NCI-H2081 treated with DMSO at 0.1 percent for 48 hours (cell line): Measurements from ENCODE around the gene SPPL3.
"Not testable (repeated sequence)": the region's sequence is repeated elsewhere in the genome, so short reads cannot be mapped to it uniquely, and the experiment has no call there.

Experiments used
- DNase-seq: peaks from one replicate; lab custom pipeline; 2025; lab: John Stamatoyannopoulos, UW

SPPL3 gene

GRCh38 chr12:120920178-120920577, 16.0 kb upstream of the SPPL3 start:
- DNase-seq, result no peak

- DNase-seq, result no peak
Measured at GRCh38 chr12:120917748-120918147, 13.6 kb upstream of the SPPL3 start.

GRCh38 chr12:120916561-120916960, 12.4 kb upstream of the SPPL3 start:
- no peak for DNase-seq

GRCh38 chr12:120914794-120915193, 10.6 kb upstream of the SPPL3 start:
- no peak for DNase-seq

GRCh38 chr12:120909633-120910298, 5.6 kb upstream of the SPPL3 start:
- DNase-seq, result no peak

GRCh38 chr12:120905856-120906384, 1.8 kb upstream of the SPPL3 start:
- no peak for DNase-seq

- DNase-seq, result no peak
Measured at GRCh38 chr12:120903412-120904196, 554 bp downstream of the SPPL3 start.

- no peak for DNase-seq
Measured at GRCh38 chr12:120902846-120903411, 1.2 kb downstream of the SPPL3 start.

- DNase-seq, result no peak
Measured at GRCh38 chr12:120901818-120902217, 2.3 kb downstream of the SPPL3 start.

GRCh38 chr12:120901101-120901500, 3.1 kb downstream of the SPPL3 start:
- not testable (repeated sequence) for DNase-seq

GRCh38 chr12:120895532-120895931, 8.6 kb downstream of the SPPL3 start:
- no peak for DNase-seq

GRCh38 chr12:120892265-120892664, 11.9 kb downstream of the SPPL3 start:
- no peak for DNase-seq

GRCh38 chr12:120890963-120891362, 13.2 kb downstream of the SPPL3 start:
- no peak for DNase-seq

- no peak for DNase-seq
Measured at GRCh38 chr12:120887253-120888043, 16.7 kb downstream of the SPPL3 start.

- no peak for DNase-seq
Measured at GRCh38 chr12:120886199-120887018, 17.7 kb downstream of the SPPL3 start.

- DNase-seq, result no peak
Measured at GRCh38 chr12:120885521-120885920, 18.6 kb downstream of the SPPL3 start.

- no peak for DNase-seq
Measured at GRCh38 chr12:120884644-120885043, 19.5 kb downstream of the SPPL3 start.

GRCh38 chr12:120882055-120882555, 22.1 kb downstream of the SPPL3 start:
- no peak for DNase-seq

GRCh38 chr12:120879718-120880300, 24.3 kb downstream of the SPPL3 start:
- DNase-seq, result no peak

- DNase-seq, result no peak
Measured at GRCh38 chr12:120879102-120879501, 25.1 kb downstream of the SPPL3 start.
